Left ventricle myocardium inferior (tissue), 1 donor: ENCODE data around the gene SLC25A6. TPM values are rescaled to one million over a fixed set of nuclear protein-coding genes. Genes with fewer than 3 reads are reported as not detected.
"Not testable (repeated sequence)": the region's sequence is repeated elsewhere in the genome, so short reads cannot be mapped to it uniquely, and the experiment has no call there.

Source experiments
- DNase-seq: peaks from one replicate; pipeline ENCODE4 v3.0.0-alpha.2; 2020
- H3K27ac ChIP-seq: fragments of 200-600 bp; replicated peaks from 2 replicates; pipeline ENCODE4 v1.8.0; 2021
- H3K27me3 ChIP-seq: fragments of 200-600 bp; 2 replicates; pipeline ENCODE4 v1.8.0; 2021; ENCODE audit warnings: low read depth
- H3K36me3 ChIP-seq: fragments of 200-600 bp; 2 replicates; pipeline ENCODE4 v1.8.0; 2021
- H3K4me1 ChIP-seq: fragments of 200-600 bp; 2 replicates; pipeline ENCODE4 v1.8.0; 2021
- H3K4me3 ChIP-seq: fragments of 200-600 bp; 2 replicates; pipeline ENCODE4 v1.8.0; 2021; ENCODE audit warnings: mild to moderate bottlenecking, moderate library complexity
- H3K9me3 ChIP-seq: fragments of 200-600 bp; replicated peaks from 2 replicates; pipeline ENCODE4 v1.8.0; 2021
- CTCF ChIP-seq: fragments of 200-600 bp; IDR thresholded peaks from 2 replicates; pipeline ENCODE4 v1.8.0; 2021; ENCODE audit warnings: antibody characterized with exemption, mild to moderate bottlenecking, borderline replicate concordance
- intact Hi-C: fragments of 100-400 bp; cut with micrococcal nuclease; formaldehyde crosslinking; loops from one replicate; pipeline ENCODE4 v1.11.0; 2022
- total RNA-seq: library from RNA; stranded (reverse); fragmentation: NEBNext Ultra II Directional; extraction: Animal tissue kit (Norgen Biotek cat#: 25700); gene quantifications from one replicate; pipeline ENCODE4 v1.2.1, GENCODE V29; 2021
- donor health status: DM: no; HTN: yes; CAD: no; lungs with severe emphysema.

The SLC25A6 gene
- total RNA-seq, 1 donor from 2014 or later, result 158 TPM

- Histone ChIP-seq H3K27ac (no peak overlapping the region), H3K9me3 (peaks cover 12% of the 10 kb centered on the region), H3K4me1 (no peaks in the 10 kb centered on the region), H3K27me3 (no peaks in the 10 kb centered on the region), H3K4me3 (no peak overlapping the region), H3K36me3 (peaks cover 44% of the 10 kb centered on the region)
- intact Hi-C loops, result no loop called here
- no peak for TF ChIP-seq CTCF
- no peak for DNase-seq
Observed at GRCh38 chrX:1357993-1358392, 33.9 kb downstream of the SLC25A6 start.

GRCh38 chrX:1355131-1356046, 36.5 kb downstream of the SLC25A6 start:
- peaks cover 12% of the 10 kb centered on the region for H3K9me3 ChIP-seq
- H3K4me1 ChIP-seq, result no peaks in the 10 kb centered on the region
- no peak for DNase-seq
- no peak for TF ChIP-seq CTCF
- H3K4me3 ChIP-seq, result no peak overlapping the region
- peak overlapping the region; percentile 28 for H3K27ac ChIP-seq
- no peaks in the 10 kb centered on the region for H3K27me3 ChIP-seq
- H3K36me3 ChIP-seq, result peaks cover 37% of the 10 kb centered on the region
- intact Hi-C loops, result no loop called here

DNA sequence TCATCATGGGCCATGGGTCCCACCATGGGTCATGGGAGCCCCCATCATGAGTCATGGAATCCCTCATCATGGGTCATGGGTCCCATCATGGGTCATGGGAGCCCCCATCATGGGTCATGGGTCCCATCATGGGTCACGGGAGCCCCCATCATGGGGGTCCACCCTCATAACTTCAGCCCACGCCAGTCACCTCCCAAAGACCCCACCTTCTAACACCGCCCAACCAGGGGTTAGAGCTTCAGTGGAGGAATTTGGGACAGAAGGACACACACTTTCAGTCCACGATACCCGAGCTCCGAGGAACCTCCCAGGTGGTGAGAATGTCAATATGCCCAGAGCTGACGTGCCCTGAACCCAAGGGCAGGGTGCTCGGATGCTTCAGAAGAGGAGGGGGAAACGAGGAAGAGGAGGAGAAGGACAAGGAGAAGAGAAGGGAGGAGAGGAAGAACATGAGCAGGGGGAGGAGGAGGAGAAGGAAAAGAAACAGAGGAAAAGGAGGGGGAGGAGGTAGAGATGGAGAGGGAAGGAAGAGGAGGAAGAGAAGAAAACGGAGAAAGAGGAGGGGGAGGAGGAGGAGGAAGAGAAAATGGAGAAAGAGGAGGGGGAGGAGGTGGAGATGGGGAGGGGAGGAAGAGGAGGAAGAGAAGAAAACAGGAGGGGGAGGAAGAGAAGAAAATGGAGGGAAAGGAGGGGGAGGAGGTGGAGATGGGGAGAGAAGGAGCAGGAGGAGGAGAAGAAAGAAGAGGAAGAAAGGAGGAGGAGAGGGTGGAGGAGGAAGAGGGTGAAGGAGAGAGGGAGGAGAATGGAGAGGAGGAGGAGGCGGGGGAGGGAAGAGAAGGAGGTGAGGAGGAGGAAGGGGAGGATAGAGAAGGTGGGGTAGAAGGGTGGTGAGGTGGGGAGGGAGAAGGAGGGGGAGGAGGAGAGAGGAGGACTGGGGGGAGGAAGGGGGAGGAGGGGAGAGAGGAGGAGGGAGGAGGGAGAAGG, 37.6 kb downstream of the SLC25A6 start:
- Histone ChIP-seq H3K27ac (no peak overlapping the region), H3K4me3 (no peak overlapping the region), H3K27me3 (no peaks in the 10 kb centered on the region), H3K9me3 (peaks cover 12% of the 10 kb centered on the region), H3K36me3 (peaks cover 32% of the 10 kb centered on the region), H3K4me1 (no peaks in the 10 kb centered on the region)
- intact Hi-C loops, result no loop called here
- DNase-seq, result no peak
- TF ChIP-seq CTCF, result no peak

GRCh38 chrX:1351981-1352714, 39.8 kb downstream of the SLC25A6 start:
- intact Hi-C loops, result no loop called here
- Histone ChIP-seq H3K4me3 (no peak overlapping the region), H3K27me3 (no peaks in the 10 kb centered on the region), H3K9me3 (no peaks in the 10 kb centered on the region), H3K4me1 (no peaks in the 10 kb centered on the region), H3K36me3 (peaks cover 10% of the 10 kb centered on the region), H3K27ac (no peak overlapping the region)
- TF ChIP-seq CTCF, result no peak
- no peak for DNase-seq

GRCh38 chrX:1349606-1350005, 42.3 kb downstream of the SLC25A6 start:
- H3K4me1 ChIP-seq, DNase-seq, H3K9me3 ChIP-seq, H3K4me3 ChIP-seq, H3K27me3 ChIP-seq, intact Hi-C loops, H3K27ac ChIP-seq: not testable (repeated sequence)
- H3K36me3 ChIP-seq, result peaks cover 12% of the 10 kb centered on the region
